ENCODE results near the gene TRIM41. TPM values are rescaled to one million over a fixed set of nuclear protein-coding genes. Genes with fewer than 3 reads are reported as not detected.

Gene TRIM41
- total and polyA plus RNA-seq, 12 donors: 13.3 to 56.2 (median 19.6) TPM

- DNase-seq: peak in 1 of 7 donors; percentile 50
- Histone ChIP-seq H3K9me3 (replicated peaks in 1 of 3) (no peaks in the 10 kb centered on the region), H3K36me3 (replicated peaks in 1 of 2) (peaks cover 0 to 49% of the 10 kb centered on the region in 2 donors), H3K27ac (no peak overlapping the region), H3K4me1 (replicated peaks in 1 of 2) (peaks cover 0 to 4% of the 10 kb centered on the region in 2 donors), H3K4me3 (no peak overlapping the region), H3K27me3 (no peaks in the 10 kb centered on the region)
- intact Hi-C loops (cut with DNase I): no loop called here
- TF ChIP-seq POLR2A (IDR thresholded peaks at IDR 0.05) (no peak), CTCF (IDR thresholded peaks at IDR 0.05) (no peak)
- WGBS, 4 donors: 89 to 98% (median 95%) methylated on average over 12 to 13 of the region's 13 CpGs
These were observed 6.9 kb downstream of the TRIM41 start for GRCh38 chr5:181229996-181230395.

GRCh38 chr5:181230551-181230950 lies 7.5 kb downstream of the TRIM41 start:
- Histone ChIP-seq H3K4me3 (no peak overlapping the region), H3K36me3 (replicated peaks in 1 of 2) (peaks cover 0 to 55% of the 10 kb centered on the region in 2 donors), H3K27me3 (no peaks in the 10 kb centered on the region), H3K4me1 (replicated peaks in 1 of 2) (no peaks in the 10 kb centered on the region), H3K27ac (no peak overlapping the region), H3K9me3 (replicated peaks in 1 of 3) (no peaks in the 10 kb centered on the region)
- TF ChIP-seq POLR2A (IDR thresholded peaks at IDR 0.05): no peak
- TF ChIP-seq CTCF (IDR thresholded peaks at IDR 0.05): no peak
- WGBS, 4 donors: 88 to 97% (median 92%) methylated on average over 6 of the region's 6 CpGs
- DNase-seq: no peak
- intact Hi-C loops (cut with DNase I): no loop called here

- H3K4me1 ChIP-seq (replicated peaks in 1 of 2): no peaks in the 10 kb centered on the region
- DNase-seq: peak in 1 of 7 donors; percentile 53
- WGBS, 4 donors: 85 to 94% (median 86%) methylated on average over 4 to 7 of the region's 7 CpGs
- H3K9me3 ChIP-seq (replicated peaks in 1 of 3): no peaks in the 10 kb centered on the region
- no peak overlapping the region for H3K27ac ChIP-seq
- no peak overlapping the region for H3K4me3 ChIP-seq
- intact Hi-C loops (cut with DNase I): no loop called here
- no peaks in the 10 kb centered on the region for H3K27me3 ChIP-seq
- TF ChIP-seq CTCF (IDR thresholded peaks at IDR 0.05) (no peak), POLR2A (IDR thresholded peaks at IDR 0.05) (no peak)
- H3K36me3 ChIP-seq (replicated peaks in 1 of 2): peaks cover 0 to 64% of the 10 kb centered on the region in 2 donors
These were observed 8.4 kb downstream of the TRIM41 start for GRCh38 chr5:181231432-181231831.

- 87 to 91% (median 90%) methylated on average over 14 to 18 of the region's 18 CpGs for whole genome bisulfite sequencing, 4 donors
- Histone ChIP-seq H3K9me3 (replicated peaks in 1 of 3) (no peaks in the 10 kb centered on the region), H3K36me3 (replicated peaks in 1 of 2) (peaks cover 0 to 67% of the 10 kb centered on the region in 2 donors), H3K27ac (no peak overlapping the region), H3K27me3 (no peaks in the 10 kb centered on the region), H3K4me3 (no peak overlapping the region), H3K4me1 (replicated peaks in 1 of 2) (no peaks in the 10 kb centered on the region)
- DNase-seq: no peak
- no peak for TF ChIP-seq POLR2A (IDR thresholded peaks at IDR 0.05)
- no peak for TF ChIP-seq CTCF (IDR thresholded peaks at IDR 0.05)
- intact Hi-C loops (cut with DNase I): no loop called here
These were observed 9.5 kb downstream of the TRIM41 start for GRCh38 chr5:181232593-181232992.

Measured in adrenal gland (tissue), 12 donors.